Neural cell (in vitro differentiated cells): Measurements from ENCODE around the gene DNAJB7.

Experiments
- POLR2AphosphoS5 ChIP-seq: IDR thresholded peaks from 2 replicates; pipeline ENCODE4 v1.6.1; 2012
- TF ChIP-seq, protein P1 (sequence below): fragments of 450-650 bp; IDR thresholded peaks from 2 replicates; pipeline ENCODE4 v1.5.1; 2014; ENCODE audit warnings: antibody characterized with exemption, mild to moderate bottlenecking, moderate library complexity; ENCODE audit not compliant: poor library complexity, severe bottlenecking

DNA sequence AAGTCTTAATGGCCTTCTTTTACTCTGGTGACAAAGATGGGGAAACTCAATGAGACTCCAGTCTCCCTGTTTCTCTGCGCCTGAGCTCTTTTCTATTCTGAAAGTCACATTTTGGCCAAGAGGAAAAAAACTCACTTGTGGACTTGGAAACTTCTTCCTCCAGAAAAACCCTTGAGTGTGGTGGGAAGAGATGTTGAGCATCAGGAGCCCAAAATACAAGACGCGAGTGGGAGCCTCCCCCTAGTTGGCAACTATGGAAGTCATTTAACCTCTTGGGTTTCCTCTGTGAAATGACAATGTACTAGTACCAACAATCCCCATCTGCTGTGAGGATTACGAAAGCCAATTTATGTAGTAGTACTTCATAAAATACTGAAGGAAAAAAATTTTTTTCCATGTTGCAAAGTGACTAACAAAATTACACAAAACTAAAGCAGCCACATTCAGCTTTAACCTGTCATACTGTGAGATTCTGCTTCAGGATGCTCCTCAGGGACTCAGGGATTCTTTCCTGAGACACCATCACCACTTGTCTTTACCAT is 42.2 kb downstream of the DNAJB7 start:
- TF ChIP-seq, protein P1, sequence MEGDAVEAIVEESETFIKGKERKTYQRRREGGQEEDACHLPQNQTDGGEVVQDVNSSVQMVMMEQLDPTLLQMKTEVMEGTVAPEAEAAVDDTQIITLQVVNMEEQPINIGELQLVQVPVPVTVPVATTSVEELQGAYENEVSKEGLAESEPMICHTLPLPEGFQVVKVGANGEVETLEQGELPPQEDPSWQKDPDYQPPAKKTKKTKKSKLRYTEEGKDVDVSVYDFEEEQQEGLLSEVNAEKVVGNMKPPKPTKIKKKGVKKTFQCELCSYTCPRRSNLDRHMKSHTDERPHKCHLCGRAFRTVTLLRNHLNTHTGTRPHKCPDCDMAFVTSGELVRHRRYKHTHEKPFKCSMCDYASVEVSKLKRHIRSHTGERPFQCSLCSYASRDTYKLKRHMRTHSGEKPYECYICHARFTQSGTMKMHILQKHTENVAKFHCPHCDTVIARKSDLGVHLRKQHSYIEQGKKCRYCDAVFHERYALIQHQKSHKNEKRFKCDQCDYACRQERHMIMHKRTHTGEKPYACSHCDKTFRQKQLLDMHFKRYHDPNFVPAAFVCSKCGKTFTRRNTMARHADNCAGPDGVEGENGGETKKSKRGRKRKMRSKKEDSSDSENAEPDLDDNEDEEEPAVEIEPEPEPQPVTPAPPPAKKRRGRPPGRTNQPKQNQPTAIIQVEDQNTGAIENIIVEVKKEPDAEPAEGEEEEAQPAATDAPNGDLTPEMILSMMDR: no peak
- TF ChIP-seq POLR2AphosphoS5: no peak
